ENCODE results near the gene CYTH2. TPM values are rescaled to one million over a fixed set of nuclear protein-coding genes. Genes with fewer than 3 reads are reported as not detected.
A peak's percentile ranks its signal among the peaks of the same experiment; 100 is the strongest.

Gene CYTH2
- total and polyA plus RNA-seq, 11 donors, result 12.3 to 55.3 (median 31.0) TPM

DNA sequence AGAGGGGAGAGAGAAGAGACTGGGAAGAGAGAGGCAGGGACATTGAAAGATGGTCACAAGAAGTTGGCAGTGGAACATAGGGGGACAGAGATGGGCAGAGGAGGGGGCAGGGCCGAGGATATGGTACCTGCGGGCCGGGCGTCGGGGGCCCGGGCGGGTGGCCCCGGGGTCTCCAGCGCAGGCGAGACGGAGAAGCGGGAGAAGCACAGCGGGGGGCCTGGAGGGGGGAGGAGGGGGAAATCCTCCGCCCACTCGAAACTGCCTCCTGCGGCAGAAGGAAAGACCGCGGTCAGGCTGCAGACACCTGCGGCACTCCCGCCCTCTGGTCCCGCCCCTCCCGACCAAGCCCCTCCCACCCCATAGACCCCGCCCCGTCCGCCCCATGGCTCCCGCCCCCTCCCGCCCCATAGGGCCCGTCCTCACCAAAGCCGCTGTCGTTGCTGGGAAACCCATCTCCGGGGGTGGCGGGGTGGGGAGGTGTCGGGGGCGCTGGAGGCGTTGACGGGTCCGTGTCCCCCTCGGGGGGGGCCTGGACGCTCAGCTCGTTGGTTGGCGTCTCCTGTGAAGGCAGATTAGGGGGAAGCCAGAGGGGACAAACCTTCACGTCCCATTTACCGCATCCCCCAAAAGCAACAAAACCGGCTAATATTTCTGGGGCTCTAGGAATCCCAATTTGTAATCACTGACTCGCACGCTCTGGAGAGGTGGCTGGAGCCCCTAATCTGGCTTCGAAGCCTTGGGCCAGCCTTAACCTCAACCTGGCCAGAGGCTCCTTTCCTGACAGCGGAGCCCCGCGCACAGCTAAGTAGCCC is 22.0 kb downstream of the CYTH2 start:
- Histone ChIP-seq H3K4me1 (peaks cover 0 to 41% (median 13%) of the 10 kb centered on the region in 12 donors), H3K9me3 (no peaks in the 10 kb centered on the region), H3K27me3 (peaks cover 0 to 17% (median 0%) of the 10 kb centered on the region in 9 donors), H3K36me3 (no peaks in the 10 kb centered on the region), H3K27ac (no peak overlapping the region), H3K4me3 (no peak overlapping the region)
- TF ChIP-seq POLR2A (IDR thresholded peaks at IDR 0.05), result no peak
- TF ChIP-seq, protein P1, sequence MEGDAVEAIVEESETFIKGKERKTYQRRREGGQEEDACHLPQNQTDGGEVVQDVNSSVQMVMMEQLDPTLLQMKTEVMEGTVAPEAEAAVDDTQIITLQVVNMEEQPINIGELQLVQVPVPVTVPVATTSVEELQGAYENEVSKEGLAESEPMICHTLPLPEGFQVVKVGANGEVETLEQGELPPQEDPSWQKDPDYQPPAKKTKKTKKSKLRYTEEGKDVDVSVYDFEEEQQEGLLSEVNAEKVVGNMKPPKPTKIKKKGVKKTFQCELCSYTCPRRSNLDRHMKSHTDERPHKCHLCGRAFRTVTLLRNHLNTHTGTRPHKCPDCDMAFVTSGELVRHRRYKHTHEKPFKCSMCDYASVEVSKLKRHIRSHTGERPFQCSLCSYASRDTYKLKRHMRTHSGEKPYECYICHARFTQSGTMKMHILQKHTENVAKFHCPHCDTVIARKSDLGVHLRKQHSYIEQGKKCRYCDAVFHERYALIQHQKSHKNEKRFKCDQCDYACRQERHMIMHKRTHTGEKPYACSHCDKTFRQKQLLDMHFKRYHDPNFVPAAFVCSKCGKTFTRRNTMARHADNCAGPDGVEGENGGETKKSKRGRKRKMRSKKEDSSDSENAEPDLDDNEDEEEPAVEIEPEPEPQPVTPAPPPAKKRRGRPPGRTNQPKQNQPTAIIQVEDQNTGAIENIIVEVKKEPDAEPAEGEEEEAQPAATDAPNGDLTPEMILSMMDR (IDR thresholded peaks at IDR 0.05), result no peak
- WGBS, 4 donors, result 5 to 9% (median 7%) methylated on average over 40 to 50 of the region's 50 CpGs
- ATAC-seq (no peak), DNase-seq (peak in 1 of 5 donors; percentile 39)
- intact Hi-C loops (cut with DNase I), result loop anchor here in 6 of 10 donors (1.0 to 5.0 kb wide), 6 partner anchors 91 to 169 kb away; partner anchors contain the start of genes GRIN2D (in 1 of the 6) and KDELR1 (in 1 of the 6)

DNA sequence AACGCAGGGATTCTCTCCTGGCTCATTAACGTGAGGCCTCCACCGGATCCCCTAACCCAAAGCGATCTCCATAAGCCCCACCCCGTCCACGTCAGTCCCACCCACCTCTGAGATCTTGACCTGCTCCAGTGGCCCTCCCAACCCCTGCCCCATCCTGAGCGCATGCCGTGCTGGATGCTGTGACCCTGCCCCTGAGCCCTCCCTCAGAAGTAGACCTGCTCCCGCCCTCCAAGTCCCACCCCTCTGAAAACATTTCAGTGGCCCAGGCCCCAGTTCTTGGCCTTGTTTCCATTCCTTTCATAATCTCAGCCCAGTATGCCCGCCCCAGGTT is 22.6 kb downstream of the CYTH2 start:
- 28 to 38% (median 32%) methylated on average over 10 of the region's 10 CpGs for whole genome bisulfite sequencing, 4 donors
- Histone ChIP-seq H3K4me3 (no peak overlapping the region), H3K27ac (no peak overlapping the region), H3K27me3 (peaks cover 0 to 18% (median 0%) of the 10 kb centered on the region in 9 donors), H3K4me1 (peaks cover 0 to 41% (median 13%) of the 10 kb centered on the region in 12 donors), H3K9me3 (no peaks in the 10 kb centered on the region), H3K36me3 (no peaks in the 10 kb centered on the region)
- DNase-seq (peak in 1 of 5 donors; percentile 20), ATAC-seq (no peak)
- TF ChIP-seq POLR2A (IDR thresholded peaks at IDR 0.05), result no peak
- TF ChIP-seq, protein P1 (IDR thresholded peaks at IDR 0.05), result no peak
- intact Hi-C loops (cut with DNase I), result loop anchor here in 7 of 10 donors (2.0 to 5.0 kb wide), 6 partner anchors 23 to 169 kb away; partner anchors contain the start of genes CYTH2 (in 1 of the 7), GRIN2D (in 1 of the 7) and KDELR1 (in 1 of the 7)

DNA sequence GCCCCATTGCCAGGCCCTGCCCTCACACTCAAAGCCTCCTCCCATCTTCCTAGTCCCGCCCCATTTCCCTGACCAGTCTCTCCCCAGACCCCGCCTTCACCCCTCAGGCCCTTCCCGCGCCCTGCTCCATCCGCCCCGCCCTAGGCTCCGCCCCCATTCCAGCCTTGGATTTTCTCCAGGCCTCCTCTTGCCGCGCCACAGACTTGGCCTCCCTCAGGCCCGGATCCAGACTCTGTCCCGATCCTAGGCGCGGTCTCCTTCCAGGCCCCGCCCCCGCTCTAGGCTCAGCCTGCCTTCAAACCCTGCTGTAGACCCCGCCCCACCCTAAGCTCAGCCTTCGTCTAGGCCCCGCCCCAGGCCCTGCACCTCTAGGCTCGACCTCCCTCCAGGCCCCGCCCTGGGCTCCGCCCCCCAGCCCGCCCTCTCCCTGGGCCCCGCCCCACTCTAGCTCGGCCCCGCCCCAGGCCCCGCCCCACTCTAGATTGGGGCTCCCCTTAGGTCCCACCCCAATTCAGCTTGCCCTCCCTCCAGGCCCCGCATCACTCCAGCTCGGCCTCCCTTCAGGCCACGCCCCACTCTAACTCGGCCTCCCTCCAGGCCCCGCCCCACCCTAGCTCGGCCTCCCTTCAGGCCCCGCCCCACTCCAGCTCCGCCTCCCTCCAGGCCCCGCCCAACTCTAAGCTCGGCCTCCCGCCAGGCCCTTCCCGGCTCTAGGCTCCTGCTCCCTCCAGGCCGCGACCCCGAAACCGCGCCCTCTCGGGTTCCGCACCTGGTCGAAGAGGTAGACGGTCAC is 24.0 kb downstream of the CYTH2 start:
- peak overlapping the region; percentile 23 to 78 (median 61) for H3K4me3 ChIP-seq
- 1 to 7% (median 2%) methylated on average over 24 to 47 of the region's 47 CpGs for WGBS, 4 donors
- DNase-seq (peak; percentile 95 to 97 (median 97)), ATAC-seq (peak; percentile 89 to 92 (median 90))
- H3K27ac ChIP-seq, result peak overlapping the region in 11 of 12 donors; percentile 29 to 77 (median 66)
- H3K36me3 ChIP-seq, result no peaks in the 10 kb centered on the region
- intact Hi-C loops (cut with DNase I), result loop anchor here in 7 of 10 donors (2.0 to 5.0 kb wide), 6 partner anchors 24 to 171 kb away; partner anchors contain the start of genes CYTH2 (in 1 of the 7), GRIN2D (in 1 of the 7) and KDELR1 (in 1 of the 7)
- H3K27me3 ChIP-seq, result peaks cover 0 to 32% (median 1%) of the 10 kb centered on the region in 9 donors
- TF ChIP-seq, protein P1 (IDR thresholded peaks at IDR 0.05), result no peak
- TF ChIP-seq POLR2A (IDR thresholded peaks at IDR 0.05), result peak in 1 of 2 donors; percentile 63
- H3K9me3 ChIP-seq, result no peaks in the 10 kb centered on the region
- peaks cover 0 to 39% (median 10%) of the 10 kb centered on the region in 12 donors for H3K4me1 ChIP-seq
